ENCODE measurements around the gene ATR. TPM values are rescaled to one million over a fixed set of nuclear protein-coding genes. Genes with fewer than 3 reads are reported as not detected.

The ATR gene
- 22.4 and 25.2 TPM in 2 replicates for total RNA-seq

GRCh38 chr3:142578329-142579223, at the start of gene ATR:
TSS of gene ATR (minus strand) at chr3:142578733. CDS start at chr3:142578704, 29 bp downstream.

GRCh38 chr3:142595951-142596725, 17.6 kb upstream of the ATR start, which contains the start of gene PLS1:
TSS of gene PLS1 (plus strand) at chr3:142596393. CDS start at chr3:142664238, 67,845 bp downstream.

GRCh38 chr3:142447852-142448823, 130.4 kb downstream of the ATR start, which contains the start of gene XRN1:
TSS of gene XRN1 (minus strand) at chr3:142448037. CDS start at chr3:142447944, 93 bp downstream.

Other genes with a start within 250 kb of the ATR start
- gene XRN1, start 130.7 kb downstream of the ATR start, total RNA-seq = 18.6 and 18.8 TPM in 2 replicates
- gene PLS1, start 17.7 kb upstream of the ATR start, total RNA-seq = 22.4 and 23.9 TPM in 2 replicates
- gene TRPC1, start 145.3 kb upstream of the ATR start, total RNA-seq = 7.2 and 13.7 TPM in 2 replicates